Endothelial cell of umbilical vein (primary cell): ENCODE results near the gene PHACTR1. TPM values are rescaled to one million over a fixed set of nuclear protein-coding genes. Genes with fewer than 3 reads are reported as not detected.

Experiments
- BruUV-seq: library from RNA; stranded (reverse); fragments of 400-500 nt; replicated peaks from 2 replicates; lab custom pipeline; 2021; lab: Mats Ljungman, UMichigan
- CTCF ChIA-PET: fragments of 300-600, 350-600 bp; sonication (Branson Sonifier 250); formaldehyde crosslinking; loops from one replicate; lab custom pipeline; 2021; ENCODE audit warnings: antibody characterized with exemption, inconsistent platforms; lab: Charles Lee
- POLR2A ChIA-PET: fragments of 300-600, 350-600 bp; sonication (Branson Sonifier 250); formaldehyde crosslinking; loops from one replicate; lab custom pipeline; 2021; ENCODE audit warnings: antibody characterized with exemption, inconsistent platforms; lab: Charles Lee
- DNase-seq: peaks from one replicate; pipeline ENCODE4 v3.0.0-alpha.2; 2011; ENCODE audit warnings: low read depth, low spot score
- FAIRE-seq: peaks from 2 replicates; lab custom pipeline; 2011; peaks lifted over from hg19 to GRCh38; lab: Jason Lieb, UNC
- H2AFZ ChIP-seq: 2 replicates; pipeline ENCODE4 v1.6.0; 2012; ENCODE audit warnings: low read depth, low read length, control low read depth, inconsistent platforms
- H3K27ac ChIP-seq: 2 replicates; pipeline ENCODE4 v1.5.1; 2011; ENCODE audit warnings: low read depth, mild to moderate bottlenecking, control low read depth, low read length, moderate library complexity; ENCODE audit not compliant: insufficient read depth
- H3K27me3 ChIP-seq, 2 experiments: 2 replicates each; pipeline versions ENCODE4 v1.6.0 to v1.6.1; 2011; ENCODE audit warnings: low read length in 2 of 2, mixed read lengths in 1 of 2; ENCODE audit not compliant: control insufficient read depth in 2 of 2, insufficient read depth in 2 of 2
- H3K36me3 ChIP-seq, 2 experiments: 2 replicates in 1 of 2; 3 replicates in 1 of 2; pipeline ENCODE4 v1.5.1; 2011; ENCODE audit warnings: low read length in 2 of 2, mild to moderate bottlenecking in 1 of 2, moderate library complexity in 1 of 2; ENCODE audit not compliant: control insufficient read depth in 2 of 2, insufficient read depth in 2 of 2; ENCODE audit errors: extremely low read depth in 1 of 2
- H3K4me1 ChIP-seq: 3 replicates; pipeline ENCODE4 v1.5.1; 2011; ENCODE audit warnings: mild to moderate bottlenecking, low read length; ENCODE audit not compliant: control insufficient read depth, insufficient read depth; ENCODE audit errors: extremely low read depth
- H3K4me2 ChIP-seq: 2 replicates; pipeline ENCODE4 v1.6.1; 2011; ENCODE audit warnings: low read length, control low read depth, mixed read lengths; ENCODE audit not compliant: insufficient read depth
- H3K4me3 ChIP-seq, 3 experiments: fragments of 200-600 bp in 1 of 3; sonication (generic), shearing (Covaris generic) in 1 of 3; replicated peaks in 1 of 3; 2 replicates each; pipeline ENCODE4 v1.5.1; 2011 to 2016; ENCODE audit warnings: control low read depth in 3 of 3, low read length in 3 of 3, mild to moderate bottlenecking in 2 of 3, inconsistent platforms in 1 of 3, low read depth in 1 of 3, moderate library complexity in 1 of 3; ENCODE audit not compliant: insufficient read depth in 1 of 3
- H3K79me2 ChIP-seq: 2 replicates; pipeline ENCODE4 v1.6.0; 2012; ENCODE audit warnings: low read length, inconsistent platforms; ENCODE audit not compliant: control insufficient read depth, insufficient read depth
- H3K9ac ChIP-seq: replicated peaks from 2 replicates; pipeline ENCODE3; 2011; ENCODE audit warnings: low read length, control low read depth; ENCODE audit not compliant: insufficient read depth; ENCODE audit errors: extremely low read depth
- H3K9me1 ChIP-seq: replicated peaks from 3 replicates; pipeline ENCODE4 v1.6.0; 2011; ENCODE audit warnings: mild to moderate bottlenecking, low read length; ENCODE audit not compliant: control insufficient read depth, insufficient read depth; ENCODE audit errors: extremely low read depth
- H3K9me3 ChIP-seq: replicated peaks from 2 replicates; pipeline ENCODE4 v1.5.1; 2012; ENCODE audit warnings: low read length, inconsistent platforms; ENCODE audit not compliant: control insufficient read depth, insufficient read depth
- H4K20me1 ChIP-seq: replicated peaks from 2 replicates; pipeline ENCODE3; 2011; ENCODE audit warnings: mild to moderate bottlenecking, low read length; ENCODE audit not compliant: control insufficient read depth, insufficient read depth; ENCODE audit errors: extremely low read depth
- FOS ChIP-seq: IDR thresholded peaks from 2 replicates; pipeline ENCODE4 v1.6.1; 2011; ENCODE audit warnings: mild to moderate bottlenecking, low read length, moderate library complexity, borderline replicate concordance; ENCODE audit not compliant: insufficient read depth
- GATA2 ChIP-seq: IDR thresholded peaks from 2 replicates; pipeline ENCODE4 v1.7.0; 2011; ENCODE audit warnings: low read depth, mild to moderate bottlenecking, moderate library complexity, mixed read lengths, low read length; ENCODE audit not compliant: insufficient read length, insufficient read depth
- JUN ChIP-seq: IDR thresholded peaks from 2 replicates; pipeline ENCODE4 v1.6.1; 2011; ENCODE audit warnings: borderline replicate concordance, low read depth; ENCODE audit not compliant: insufficient read length, insufficient read depth
- MYC ChIP-seq: IDR thresholded peaks from one replicate; pipeline ENCODE4 v1.6.1; 2011; ENCODE audit warnings: mild to moderate bottlenecking, low read depth, low read length
- POLR2AphosphoS5 ChIP-seq: IDR thresholded peaks from 2 replicates; pipeline ENCODE4 v1.6.1; 2012; ENCODE audit warnings: low read depth, mild to moderate bottlenecking, control low read depth, low read length, moderate library complexity; ENCODE audit not compliant: insufficient read depth
- dilution Hi-C: fragments of 300-500 bp; cut with MboI; formaldehyde crosslinking; loops from one replicate; pipeline ENCODE4 v1.15.0; 2019; ENCODE audit warnings: low sequenced_read_pairs; ENCODE audit not compliant: extremely low pct_ligation_motif_present
- intact Hi-C: fragments of 100-400 bp; cut with micrococcal nuclease; formaldehyde crosslinking; loops from one replicate; pipeline ENCODE4 v1.10.0; 2022
- polyA plus RNA-seq, 4 experiments: library from polyadenylated mRNA; depleted of rRNA in 3 of 4; stranded (reverse) in 3 of 4; unstranded in 1 of 4; fragments of >200 nt; gene quantifications; 2 replicates each; pipeline versions ENCODE4 v1.2.1 to v1.2.3, GENCODE V29; 2011 to 2012; ENCODE audit warnings: missing spikeins in 1 of 4
- total RNA-seq: library from RNA; stranded (reverse); gene quantifications from 2 replicates; pipeline ENCODE4 v1.2.3, GENCODE V29; 2021
- TF ChIP-seq, protein P1 (sequence below), 2 donors: IDR thresholded peaks; 1 replicate in 1 of 2; 2 replicates in 1 of 2; pipeline ENCODE4 v1.5.1; 2011; ENCODE audit warnings: low read length in 2 of 2, mild to moderate bottlenecking in 2 of 2, moderate library complexity in 2 of 2, control low read depth in 1 of 2, inconsistent platforms in 1 of 2, low read depth in 1 of 2; ENCODE audit not compliant: insufficient read depth in 1 of 2; ENCODE audit errors: extremely low read depth in 1 of 2
- TF ChIP-seq, protein P2 (sequence below): IDR thresholded peaks from 2 replicates; pipeline ENCODE4 v1.6.1; 2011; ENCODE audit not compliant: insufficient read depth, insufficient read length

PHACTR1 gene
- total and polyA plus RNA-seq, 2 donors (not counting 3 experiments of a cell fraction or from before 2014, with no cell fraction given) = 2.4 to 23.2 TPM

DNA sequence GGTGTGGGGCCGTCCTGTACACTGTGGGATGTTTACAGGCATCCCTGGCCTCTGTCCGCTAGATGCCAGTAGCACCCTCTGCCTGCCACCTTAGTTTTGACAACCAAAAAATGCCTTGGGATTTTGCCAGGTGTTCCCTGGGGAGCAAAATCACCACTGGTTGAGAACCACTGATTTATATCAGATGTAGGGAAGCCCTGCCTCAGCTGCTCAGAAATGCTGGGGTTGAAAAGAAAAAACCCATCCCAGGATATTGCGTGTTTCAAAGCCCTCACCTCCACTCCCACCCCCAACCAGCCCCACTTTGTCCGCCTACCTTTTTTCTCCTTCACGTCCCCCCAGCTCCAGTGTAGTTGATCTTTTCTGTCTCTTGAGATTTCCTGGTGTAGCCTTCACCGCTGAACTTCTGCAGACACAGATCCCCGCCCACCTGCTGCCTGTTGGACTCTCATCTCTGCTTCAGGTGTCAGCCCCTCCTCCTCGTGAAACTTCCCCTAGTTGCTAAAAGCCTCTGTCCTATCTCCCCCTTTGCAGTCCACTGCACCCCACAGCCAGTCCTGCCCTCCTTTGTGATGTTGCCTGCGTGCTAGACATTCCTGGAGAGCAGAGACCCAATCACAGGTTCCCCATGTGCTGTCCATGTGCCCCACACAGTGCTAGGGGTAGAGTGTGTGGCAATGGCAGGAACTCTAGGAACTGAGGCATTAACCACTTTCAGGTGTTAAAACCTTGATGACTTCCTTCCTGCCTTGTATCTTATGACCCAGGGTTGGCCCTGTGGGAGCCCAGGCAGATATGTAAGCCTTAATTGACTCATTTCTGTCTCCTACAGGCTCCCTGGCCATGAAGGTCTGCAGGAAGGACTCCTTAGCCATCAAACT is 512.9 kb downstream of the PHACTR1 start:
- Histone ChIP-seq H4K20me1 (no peaks in the 10 kb centered on the region), H3K4me3 (no peak overlapping the region), H3K4me1 (peaks cover 12% of the 10 kb centered on the region), H2AFZ (no peak overlapping the region), H3K9me3 (no peaks in the 10 kb centered on the region), H3K9ac (no peak overlapping the region), H3K9me1 (no peaks in the 10 kb centered on the region), H3K4me2 (no peak overlapping the region), H3K27me3 (no peaks in the 10 kb centered on the region), H3K79me2 (no peaks in the 10 kb centered on the region), H3K36me3 (no peaks in the 10 kb centered on the region), H3K27ac (no peak overlapping the region)
- intact Hi-C loops = no loop called here
- TF ChIP-seq, protein P1, sequence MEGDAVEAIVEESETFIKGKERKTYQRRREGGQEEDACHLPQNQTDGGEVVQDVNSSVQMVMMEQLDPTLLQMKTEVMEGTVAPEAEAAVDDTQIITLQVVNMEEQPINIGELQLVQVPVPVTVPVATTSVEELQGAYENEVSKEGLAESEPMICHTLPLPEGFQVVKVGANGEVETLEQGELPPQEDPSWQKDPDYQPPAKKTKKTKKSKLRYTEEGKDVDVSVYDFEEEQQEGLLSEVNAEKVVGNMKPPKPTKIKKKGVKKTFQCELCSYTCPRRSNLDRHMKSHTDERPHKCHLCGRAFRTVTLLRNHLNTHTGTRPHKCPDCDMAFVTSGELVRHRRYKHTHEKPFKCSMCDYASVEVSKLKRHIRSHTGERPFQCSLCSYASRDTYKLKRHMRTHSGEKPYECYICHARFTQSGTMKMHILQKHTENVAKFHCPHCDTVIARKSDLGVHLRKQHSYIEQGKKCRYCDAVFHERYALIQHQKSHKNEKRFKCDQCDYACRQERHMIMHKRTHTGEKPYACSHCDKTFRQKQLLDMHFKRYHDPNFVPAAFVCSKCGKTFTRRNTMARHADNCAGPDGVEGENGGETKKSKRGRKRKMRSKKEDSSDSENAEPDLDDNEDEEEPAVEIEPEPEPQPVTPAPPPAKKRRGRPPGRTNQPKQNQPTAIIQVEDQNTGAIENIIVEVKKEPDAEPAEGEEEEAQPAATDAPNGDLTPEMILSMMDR (IDR thresholded peaks at IDR 0.05; ENCODE audit: extremely low read depth in 1 of 2, insufficient read depth in 1 of 2, low read depth in 1 of 2, low read length in 2 of 2) = no peak
- TF ChIP-seq, protein P2, sequence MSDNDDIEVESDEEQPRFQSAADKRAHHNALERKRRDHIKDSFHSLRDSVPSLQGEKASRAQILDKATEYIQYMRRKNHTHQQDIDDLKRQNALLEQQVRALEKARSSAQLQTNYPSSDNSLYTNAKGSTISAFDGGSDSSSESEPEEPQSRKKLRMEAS = no peak
- TF ChIP-seq FOS = no peak
- TF ChIP-seq GATA2 = no peak
- no peak for TF ChIP-seq POLR2AphosphoS5
- TF ChIP-seq MYC = no peak
- TF ChIP-seq JUN = no peak
- BruUV-seq = no TSS peak
- ChIA-PET POLR2A (no interaction called here), CTCF (no interaction called here)
- FAIRE-seq = no peak
- dilution Hi-C loops = no loop called here
- DNase-seq = no peak
